HG02623 (cell line): ENCODE results near the gene KCNQ5.
"Not testable (repeated sequence)": the region's sequence is repeated elsewhere in the genome, so short reads cannot be mapped to it uniquely, and the experiment has no call there.

ENCODE experiments used
- ATAC-seq: cut with Tn5 transposase; IDR thresholded peaks from one replicate; pipeline ENCODE4 v1.9.1; 2021; ENCODE audit warnings: moderate library complexity; ENCODE audit not compliant: unreplicated experiment

The KCNQ5 gene

GRCh38 chr6:72621291-72622093 is at the start of gene KCNQ5:
TSS of gene KCNQ5 (plus strand) at chr6:72622064.
- no peak for ATAC-seq

- peak; percentile 63 for ATAC-seq
Observed at GRCh38 chr6:72579865-72580264, 42.0 kb upstream of the KCNQ5 start.

- ATAC-seq = peak; percentile 77
Observed at GRCh38 chr6:72580281-72580940, 41.5 kb upstream of the KCNQ5 start.

DNA sequence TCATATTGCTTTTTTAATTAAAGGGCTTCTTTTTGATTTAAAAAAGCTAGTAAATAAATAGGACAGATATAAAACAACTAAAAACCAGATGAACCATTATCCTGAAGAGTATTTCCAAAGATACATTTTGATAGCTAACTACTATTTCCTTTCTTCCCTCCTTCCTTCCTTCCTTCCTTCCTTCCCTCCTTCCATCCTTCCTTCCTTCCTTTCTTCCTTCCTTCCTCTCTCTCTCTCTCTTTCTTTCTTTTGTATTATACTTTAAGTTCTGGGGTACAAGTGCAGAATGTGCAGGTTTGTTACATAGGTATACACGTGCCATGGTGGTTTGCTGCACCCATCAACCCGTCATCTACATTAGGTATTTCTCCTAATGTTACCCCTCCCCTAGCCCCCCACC is 40.9 kb upstream of the KCNQ5 start:
- not testable (repeated sequence) for ATAC-seq

GRCh38 chr6:72588155-72588554 is 33.7 kb upstream of the KCNQ5 start:
- no peak for ATAC-seq

GRCh38 chr6:72589096-72589495 is 32.8 kb upstream of the KCNQ5 start:
- no peak for ATAC-seq

GRCh38 chr6:72595812-72596211 is 26.1 kb upstream of the KCNQ5 start:
- ATAC-seq = no peak

DNA sequence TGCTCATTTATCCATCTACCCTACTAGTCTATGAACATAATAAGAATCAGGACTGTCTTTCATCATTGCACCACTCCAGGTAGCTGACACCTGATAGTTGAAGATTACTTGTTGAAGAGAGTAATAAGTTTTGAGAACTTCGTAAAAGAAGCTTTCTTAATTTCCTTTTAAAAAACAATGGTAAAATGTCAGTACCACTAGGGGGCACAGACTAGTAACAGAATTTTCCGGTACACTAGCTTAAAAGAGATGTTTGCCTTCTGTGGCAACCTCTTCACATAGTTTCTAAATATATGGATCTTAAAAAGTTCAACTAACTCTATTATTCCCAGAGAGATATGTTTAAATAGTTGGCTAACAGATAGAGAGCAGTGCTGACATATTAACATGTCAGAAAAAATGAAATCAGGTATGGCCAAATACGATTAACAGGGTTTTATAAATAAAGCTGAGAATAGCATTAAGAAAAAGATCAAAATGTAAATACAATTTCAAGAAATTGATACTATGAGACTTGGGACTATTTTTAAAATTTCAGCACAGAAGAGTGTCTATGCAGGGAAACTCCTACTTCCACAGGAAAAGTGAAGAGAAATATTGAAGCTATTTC is 5.4 kb upstream of the KCNQ5 start:
- ATAC-seq = no peak

GRCh38 chr6:72617721-72618120 is 4.1 kb upstream of the KCNQ5 start:
- no peak for ATAC-seq

DNA sequence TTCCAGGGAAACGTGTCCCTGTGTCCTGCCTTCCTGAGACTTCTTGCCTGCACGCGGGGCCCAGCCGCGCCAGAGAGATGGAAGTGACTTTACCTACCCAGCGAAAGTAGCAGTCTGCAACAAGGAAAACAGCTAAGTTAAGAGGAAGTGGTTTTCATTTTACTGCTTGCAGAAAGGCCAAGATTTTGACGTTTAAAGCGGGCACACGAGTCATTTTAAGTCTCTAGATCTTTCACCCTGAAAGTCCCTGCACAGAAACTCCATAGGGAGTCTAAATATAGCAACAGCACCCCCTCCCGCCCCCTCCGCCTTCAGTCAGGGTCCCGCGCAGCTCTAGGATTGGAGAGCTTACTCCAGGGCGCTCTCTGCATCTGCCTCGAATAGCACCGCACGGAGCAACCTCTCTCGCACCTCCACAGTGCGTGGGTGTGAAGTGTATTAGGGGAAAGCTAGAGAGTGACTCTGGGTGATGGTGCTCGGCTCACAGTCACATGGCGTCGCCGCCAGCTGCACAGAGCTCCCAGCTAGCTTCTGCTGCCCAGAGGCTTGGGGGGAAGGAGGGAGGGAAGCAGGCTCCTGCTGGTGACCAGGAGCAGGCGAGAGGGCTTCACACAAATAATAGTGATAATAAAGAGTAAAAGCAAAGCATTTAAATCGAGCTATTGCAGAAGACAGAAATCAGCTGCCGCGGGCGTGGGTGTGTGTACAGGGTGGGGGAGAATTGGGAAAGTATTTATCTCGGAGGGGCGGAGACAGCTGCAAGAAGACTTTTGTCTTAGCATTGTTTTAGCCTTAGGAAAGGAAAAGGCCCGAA is 1.8 kb upstream of the KCNQ5 start:
- peak; percentile 65 for ATAC-seq

- ATAC-seq = no peak
Observed at GRCh38 chr6:72620871-72621290, 983 bp upstream of the KCNQ5 start.

DNA sequence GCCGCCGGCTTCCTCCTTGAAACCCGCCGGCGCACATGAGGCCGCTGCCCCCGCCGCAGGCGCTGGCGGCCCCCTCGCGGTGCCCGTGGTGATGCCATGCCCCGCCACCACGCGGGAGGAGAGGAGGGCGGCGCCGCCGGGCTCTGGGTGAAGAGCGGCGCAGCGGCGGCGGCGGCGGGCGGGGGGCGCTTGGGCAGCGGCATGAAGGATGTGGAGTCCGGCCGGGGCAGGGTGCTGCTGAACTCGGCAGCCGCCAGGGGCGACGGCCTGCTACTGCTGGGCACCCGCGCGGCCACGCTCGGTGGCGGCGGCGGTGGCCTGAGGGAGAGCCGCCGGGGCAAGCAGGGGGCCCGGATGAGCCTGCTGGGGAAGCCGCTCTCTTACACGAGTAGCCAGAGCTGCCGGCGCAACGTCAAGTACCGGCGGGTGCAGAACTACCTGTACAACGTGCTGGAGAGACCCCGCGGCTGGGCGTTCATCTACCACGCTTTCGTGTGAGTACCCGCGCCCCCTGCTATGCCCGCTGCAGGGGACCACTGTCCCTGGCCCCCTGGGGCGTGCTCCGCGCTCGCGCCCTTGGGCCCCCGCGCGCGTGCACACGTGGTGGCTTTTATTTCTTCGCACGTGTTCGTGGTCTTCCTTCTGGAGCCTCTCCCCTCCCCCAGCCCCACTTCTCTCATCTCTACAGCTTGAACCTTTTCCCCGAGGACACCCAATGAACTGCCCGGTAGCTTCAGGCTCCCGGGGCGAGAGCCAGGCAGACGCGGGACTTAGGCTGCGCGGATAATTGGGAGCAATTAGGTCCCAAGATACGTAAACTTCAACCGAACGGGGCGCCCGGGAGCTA is 453 bp downstream of the KCNQ5 start:
- ATAC-seq = peak; percentile 20

GRCh38 chr6:72623808-72624207 is 1.9 kb downstream of the KCNQ5 start:
- ATAC-seq = no peak

DNA sequence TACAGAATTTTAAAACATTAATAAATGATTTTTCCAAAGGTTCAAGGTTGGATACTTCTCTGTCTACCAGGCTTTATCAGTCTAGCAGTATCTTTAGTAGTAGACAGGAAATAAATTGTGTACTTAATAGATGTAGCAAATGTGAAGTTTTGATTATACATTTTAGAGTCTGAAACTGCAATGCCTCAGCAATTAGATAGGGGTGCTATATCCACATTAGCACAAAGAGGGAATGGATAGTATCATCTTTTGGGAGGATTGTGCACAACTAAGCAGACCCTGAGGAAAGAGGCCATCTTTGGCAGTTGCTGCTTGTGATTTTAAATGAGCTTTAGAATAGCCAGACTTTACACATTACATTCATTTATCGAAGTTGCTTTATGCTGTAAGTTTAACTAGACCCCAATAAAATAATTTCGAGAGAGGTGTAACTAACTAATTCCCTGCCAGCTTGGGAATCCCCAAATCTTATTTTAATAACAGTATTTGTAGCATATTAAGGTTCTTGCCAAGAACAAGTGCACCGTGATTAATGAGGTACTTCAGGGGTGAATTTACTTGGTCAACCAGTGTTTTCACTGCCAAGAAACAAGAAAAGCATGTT is 2.8 kb downstream of the KCNQ5 start:
- ATAC-seq = no peak

GRCh38 chr6:72626126-72626525 is 4.3 kb downstream of the KCNQ5 start:
- peak; percentile 32 for ATAC-seq

DNA sequence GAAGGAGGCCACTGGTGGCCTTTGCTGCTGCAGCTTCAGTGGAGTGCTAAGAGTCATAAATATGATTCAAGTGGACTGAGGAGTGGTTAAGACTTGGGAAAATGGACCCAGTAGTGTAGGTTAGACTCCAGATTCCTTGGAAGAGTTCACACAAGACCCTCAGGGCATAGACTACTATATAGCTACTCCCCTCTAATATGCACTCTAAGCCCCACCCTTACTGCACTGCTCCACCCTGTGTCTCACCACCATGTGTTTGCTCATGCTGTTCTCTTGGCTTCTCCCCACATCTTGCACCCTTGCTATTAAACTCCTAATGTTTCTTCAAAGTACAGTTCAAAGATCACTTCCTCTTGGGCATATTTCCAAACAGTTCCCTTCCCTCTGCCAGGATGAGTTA is 5.7 kb downstream of the KCNQ5 start:
- ATAC-seq = no peak

- ATAC-seq = no peak
Observed at GRCh38 chr6:72631480-72631879, 9.6 kb downstream of the KCNQ5 start.

DNA sequence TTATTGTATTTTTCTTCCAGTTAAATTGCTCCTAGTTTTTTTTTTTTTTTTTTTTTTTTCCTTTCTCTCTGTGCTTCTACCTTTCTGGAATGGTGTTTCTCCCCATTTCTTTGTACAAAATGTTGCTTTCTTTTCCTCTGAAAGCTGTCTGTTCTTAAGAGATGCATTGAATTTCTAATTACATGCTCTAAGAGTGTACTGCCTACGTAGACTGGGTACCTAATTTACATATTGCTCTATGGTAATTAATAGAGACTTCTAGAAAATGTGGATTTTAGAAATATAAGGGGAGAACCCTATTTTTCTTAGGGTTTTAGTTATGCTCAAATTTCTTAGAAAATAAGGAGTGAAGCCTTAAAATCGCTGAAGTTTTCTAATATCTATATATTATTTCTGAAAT is 13.8 kb downstream of the KCNQ5 start:
- no peak for ATAC-seq

DNA sequence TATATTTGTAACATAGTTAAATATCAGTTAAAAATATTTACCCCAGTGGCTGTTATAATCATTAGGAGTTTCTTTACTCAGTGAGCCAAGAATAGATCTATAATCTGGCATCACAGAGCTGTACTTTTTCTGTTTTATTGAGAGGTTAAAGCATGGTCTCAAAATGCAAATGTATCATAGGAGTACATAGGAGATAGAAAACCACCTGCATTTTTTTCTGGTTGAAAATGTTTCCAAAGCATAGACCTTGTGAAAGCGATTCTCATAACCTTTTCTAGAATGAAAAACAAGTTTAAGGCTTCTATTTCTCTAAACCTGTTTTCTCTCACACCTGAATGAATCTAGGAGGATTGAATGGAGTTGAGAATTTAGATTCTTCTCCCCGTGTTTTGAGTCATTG is 14.4 kb downstream of the KCNQ5 start:
- peak; percentile 96 for ATAC-seq

- ATAC-seq = peak; percentile 1
Observed at GRCh38 chr6:72636786-72637185, 14.9 kb downstream of the KCNQ5 start.
